Embryonic facial prominence (tissue), 1 donor: Measurements from ENCODE around the gene ATR.
A peak's percentile ranks its signal among the peaks of the same experiment; 100 is the strongest.
"Not testable (repeated sequence)": the region's sequence is repeated elsewhere in the genome, so short reads cannot be mapped to it uniquely, and the experiment has no call there.

Experiments used
- DNase-seq: peaks from one replicate; pipeline ENCODE4 v3.0.0-alpha.2; 2016; ENCODE audit errors: extremely low spot score

ATR gene

GRCh38 chr3:142595141-142595540 is 16.6 kb upstream of the ATR start:
- no peak for DNase-seq

GRCh38 chr3:142592268-142592667 is 13.7 kb upstream of the ATR start:
- not testable (repeated sequence) for DNase-seq

- no peak for DNase-seq
These were observed 10.2 kb upstream of the ATR start for GRCh38 chr3:142588703-142589102.

- DNase-seq, result peak; percentile 21
These were observed 8.4 kb upstream of the ATR start for GRCh38 chr3:142586803-142587406.

- DNase-seq, result not testable (repeated sequence)
These were observed 2.5 kb upstream of the ATR start for GRCh38 chr3:142581070-142581469.

GRCh38 chr3:142580061-142580423 is 1.5 kb upstream of the ATR start:
- no peak for DNase-seq

GRCh38 chr3:142577696-142578328 is 721 bp downstream of the ATR start:
- DNase-seq, result no peak

- DNase-seq, result no peak
These were observed 1.7 kb downstream of the ATR start for GRCh38 chr3:142576792-142577191.

- DNase-seq, result no peak
These were observed 3.9 kb downstream of the ATR start for GRCh38 chr3:142574665-142575064.

GRCh38 chr3:142574223-142574622 is 4.3 kb downstream of the ATR start:
- not testable (repeated sequence) for DNase-seq

- DNase-seq, result not testable (repeated sequence)
These were observed 9.1 kb downstream of the ATR start for GRCh38 chr3:142569422-142569821.

GRCh38 chr3:142568393-142569017 is 10.0 kb downstream of the ATR start:
- DNase-seq, result no peak

- no peak for DNase-seq
These were observed 12.4 kb downstream of the ATR start for GRCh38 chr3:142566096-142566495.

GRCh38 chr3:142563496-142563997 is 15.0 kb downstream of the ATR start:
- no peak for DNase-seq

GRCh38 chr3:142560118-142560517 is 18.4 kb downstream of the ATR start:
- no peak for DNase-seq

- no peak for DNase-seq
These were observed 24.8 kb downstream of the ATR start for GRCh38 chr3:142553741-142554140.

- DNase-seq, result not testable (repeated sequence)
These were observed 26.0 kb downstream of the ATR start for GRCh38 chr3:142552579-142552978.

- no peak for DNase-seq
These were observed 28.5 kb downstream of the ATR start for GRCh38 chr3:142549986-142550385.

- no peak for DNase-seq
These were observed 35.2 kb downstream of the ATR start for GRCh38 chr3:142543307-142543706.

- DNase-seq, result no peak
These were observed 36.5 kb downstream of the ATR start for GRCh38 chr3:142542054-142542453.

GRCh38 chr3:142536519-142536918 is 42.0 kb downstream of the ATR start:
- no peak for DNase-seq

GRCh38 chr3:142534543-142534942 is 44.0 kb downstream of the ATR start:
- DNase-seq, result no peak

GRCh38 chr3:142530296-142530695 is 48.2 kb downstream of the ATR start:
- no peak for DNase-seq
